ENCODE results near the gene EFHD2.

The EFHD2 gene

DNA sequence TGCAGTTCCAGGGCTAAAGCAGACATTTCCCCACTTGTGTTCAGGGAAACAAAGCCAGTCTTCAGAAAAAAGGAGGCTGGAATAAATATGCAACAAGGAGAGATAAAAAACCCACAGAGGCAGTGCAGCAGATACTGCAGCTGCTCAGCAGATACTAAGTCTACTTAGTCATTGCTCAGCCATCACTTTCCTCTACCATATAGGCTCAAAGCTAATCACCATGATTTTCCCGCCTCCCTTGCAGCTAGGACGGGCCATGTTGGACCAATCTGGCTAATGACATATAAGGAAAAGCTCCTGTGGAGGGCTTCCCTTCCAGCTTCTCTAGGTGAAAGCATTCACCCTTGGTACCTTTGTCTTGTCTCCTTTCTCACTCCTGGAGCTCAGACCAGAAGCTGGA, 10.0 kb upstream of the EFHD2 start:
- in situ Hi-C loops (cut with MboI; ENCODE audit: low sequenced_read_pairs, unreplicated experiment), result no loop called here
- TF ChIP-seq, protein P1, sequence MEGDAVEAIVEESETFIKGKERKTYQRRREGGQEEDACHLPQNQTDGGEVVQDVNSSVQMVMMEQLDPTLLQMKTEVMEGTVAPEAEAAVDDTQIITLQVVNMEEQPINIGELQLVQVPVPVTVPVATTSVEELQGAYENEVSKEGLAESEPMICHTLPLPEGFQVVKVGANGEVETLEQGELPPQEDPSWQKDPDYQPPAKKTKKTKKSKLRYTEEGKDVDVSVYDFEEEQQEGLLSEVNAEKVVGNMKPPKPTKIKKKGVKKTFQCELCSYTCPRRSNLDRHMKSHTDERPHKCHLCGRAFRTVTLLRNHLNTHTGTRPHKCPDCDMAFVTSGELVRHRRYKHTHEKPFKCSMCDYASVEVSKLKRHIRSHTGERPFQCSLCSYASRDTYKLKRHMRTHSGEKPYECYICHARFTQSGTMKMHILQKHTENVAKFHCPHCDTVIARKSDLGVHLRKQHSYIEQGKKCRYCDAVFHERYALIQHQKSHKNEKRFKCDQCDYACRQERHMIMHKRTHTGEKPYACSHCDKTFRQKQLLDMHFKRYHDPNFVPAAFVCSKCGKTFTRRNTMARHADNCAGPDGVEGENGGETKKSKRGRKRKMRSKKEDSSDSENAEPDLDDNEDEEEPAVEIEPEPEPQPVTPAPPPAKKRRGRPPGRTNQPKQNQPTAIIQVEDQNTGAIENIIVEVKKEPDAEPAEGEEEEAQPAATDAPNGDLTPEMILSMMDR (IDR thresholded peaks at IDR 0.05; ENCODE audit: borderline replicate concordance, control extremely low read depth, extremely low read depth, insufficient read depth, missing control alignments), result no peak
- no peak for DNase-seq (ENCODE audit: low spot score)

DNA sequence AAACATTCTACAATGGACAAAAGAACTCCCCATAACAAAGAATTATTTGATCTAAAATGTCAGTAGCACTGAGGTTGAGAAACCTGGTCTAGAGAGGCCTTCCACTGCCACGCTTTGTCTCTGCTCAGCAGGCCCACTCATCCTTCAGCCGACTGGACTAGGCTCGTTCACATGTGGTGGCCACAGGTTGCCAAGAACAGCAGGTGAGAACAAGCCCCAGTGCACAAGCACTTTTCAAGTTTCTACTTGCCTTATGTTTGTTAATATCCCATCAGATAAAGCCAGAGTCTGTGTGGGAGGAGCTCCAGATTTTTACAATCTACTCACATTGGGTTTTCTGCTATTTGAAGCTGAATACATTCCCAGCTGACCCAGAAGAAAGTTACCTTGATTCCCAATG, 9.1 kb upstream of the EFHD2 start:
- in situ Hi-C loops (cut with MboI; ENCODE audit: low sequenced_read_pairs, unreplicated experiment), result no loop called here
- TF ChIP-seq, protein P1 (IDR thresholded peaks at IDR 0.05; ENCODE audit: borderline replicate concordance, control extremely low read depth, extremely low read depth, insufficient read depth, missing control alignments), result no peak
- no peak for DNase-seq (ENCODE audit: low spot score)

DNA sequence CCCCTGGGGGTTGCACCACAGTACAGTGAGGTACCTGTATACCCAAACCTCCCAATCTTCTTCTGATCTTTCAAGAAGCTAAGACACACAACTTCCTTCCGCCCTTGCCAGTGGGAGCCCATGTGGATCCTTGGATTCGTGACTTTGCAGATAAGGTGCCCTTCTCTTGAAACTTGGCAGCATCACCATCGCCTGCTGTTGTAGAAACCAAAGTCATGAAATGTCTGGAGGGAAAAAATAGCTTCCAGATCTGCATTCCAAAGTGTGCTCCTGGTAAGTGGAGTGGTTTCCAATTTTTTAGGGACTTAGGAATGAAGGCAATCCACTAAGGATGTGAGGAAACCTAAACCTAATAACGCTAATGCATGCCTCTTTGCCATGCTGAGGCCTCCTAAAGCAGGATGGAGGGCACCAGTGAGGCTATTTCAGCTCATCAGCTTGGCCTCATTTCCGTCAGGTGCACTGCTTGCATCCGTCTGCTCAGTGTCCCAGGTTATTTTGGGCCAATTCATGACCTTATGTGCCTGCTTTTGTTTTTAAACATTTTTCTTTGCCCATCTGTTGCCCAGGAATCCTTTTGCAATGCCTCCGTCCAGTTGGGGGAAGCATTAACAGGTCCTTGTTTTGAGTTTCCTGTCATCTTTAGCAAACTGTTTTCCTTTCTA, 8.2 kb upstream of the EFHD2 start:
- no peak for DNase-seq (ENCODE audit: low spot score)
- TF ChIP-seq, protein P1 (IDR thresholded peaks at IDR 0.05; ENCODE audit: borderline replicate concordance, control extremely low read depth, extremely low read depth, insufficient read depth, missing control alignments), result no peak
- in situ Hi-C loops (cut with MboI; ENCODE audit: low sequenced_read_pairs, unreplicated experiment), result no loop called here

DNA sequence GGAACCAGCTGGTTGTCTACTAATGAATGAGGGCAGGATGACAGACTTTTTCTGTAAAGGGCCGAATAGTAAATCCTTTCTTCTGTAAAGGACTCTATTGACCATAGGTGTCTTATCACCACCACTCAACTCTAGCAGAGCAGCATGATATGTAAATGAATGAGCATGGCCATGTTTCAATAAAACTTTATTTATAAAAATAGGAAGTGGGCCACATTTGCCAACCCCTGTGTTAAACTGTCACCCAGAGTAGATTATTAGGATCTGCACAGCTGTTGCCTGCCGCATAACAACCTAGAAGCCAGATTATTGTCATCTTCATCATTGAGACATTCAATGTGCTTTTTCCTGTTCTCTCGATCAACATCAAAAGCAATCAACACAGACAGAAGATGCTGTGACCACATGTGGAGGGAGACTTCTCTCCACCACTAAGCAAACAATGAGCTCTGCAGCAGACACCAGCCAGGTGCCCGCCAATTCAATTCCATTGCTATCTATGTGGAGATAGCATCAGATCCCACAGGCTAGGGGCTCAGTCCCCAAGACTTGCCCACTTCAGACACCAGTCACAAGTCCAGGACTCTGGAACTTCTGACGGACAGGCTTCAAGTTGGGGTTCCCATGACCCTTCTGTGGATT, 6.8 kb upstream of the EFHD2 start:
- DNase-seq (ENCODE audit: low spot score), result no peak
- in situ Hi-C loops (cut with MboI; ENCODE audit: low sequenced_read_pairs, unreplicated experiment), result no loop called here
- TF ChIP-seq, protein P1 (IDR thresholded peaks at IDR 0.05; ENCODE audit: borderline replicate concordance, control extremely low read depth, extremely low read depth, insufficient read depth, missing control alignments), result no peak

DNA sequence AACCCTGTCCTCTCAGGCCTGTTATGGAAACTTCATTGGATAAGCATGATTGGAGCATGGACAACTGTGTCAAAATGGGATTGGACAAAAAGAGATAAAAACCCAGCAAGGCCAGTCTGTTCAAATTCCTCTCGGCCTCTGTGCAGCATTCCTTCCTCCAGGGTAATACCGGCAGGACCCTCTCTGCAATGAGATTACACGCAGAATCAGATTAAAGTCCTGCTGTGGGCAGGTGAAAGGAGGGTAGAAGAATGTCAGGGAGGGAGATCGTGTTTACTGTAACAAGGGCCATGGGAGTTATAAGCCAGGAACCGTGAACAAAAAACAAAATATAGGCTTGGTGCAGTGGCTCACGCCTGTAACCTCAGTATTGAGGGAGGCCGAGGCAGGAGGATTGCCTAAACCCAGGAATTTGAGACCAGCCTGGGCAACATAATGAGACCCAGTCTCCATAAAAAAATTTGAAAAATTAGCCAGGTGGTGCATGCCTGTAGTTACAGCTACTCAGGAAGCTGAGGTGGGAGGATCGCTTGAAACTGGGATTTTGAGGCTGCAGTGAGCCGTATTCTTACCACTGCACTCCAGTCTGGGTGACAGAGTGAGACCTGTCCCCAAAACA, 5.6 kb upstream of the EFHD2 start:
- no peak for DNase-seq (ENCODE audit: low spot score)
- in situ Hi-C loops (cut with MboI; ENCODE audit: low sequenced_read_pairs, unreplicated experiment), result no loop called here
- TF ChIP-seq, protein P1 (IDR thresholded peaks at IDR 0.05; ENCODE audit: borderline replicate concordance, control extremely low read depth, extremely low read depth, insufficient read depth, missing control alignments), result no peak

DNA sequence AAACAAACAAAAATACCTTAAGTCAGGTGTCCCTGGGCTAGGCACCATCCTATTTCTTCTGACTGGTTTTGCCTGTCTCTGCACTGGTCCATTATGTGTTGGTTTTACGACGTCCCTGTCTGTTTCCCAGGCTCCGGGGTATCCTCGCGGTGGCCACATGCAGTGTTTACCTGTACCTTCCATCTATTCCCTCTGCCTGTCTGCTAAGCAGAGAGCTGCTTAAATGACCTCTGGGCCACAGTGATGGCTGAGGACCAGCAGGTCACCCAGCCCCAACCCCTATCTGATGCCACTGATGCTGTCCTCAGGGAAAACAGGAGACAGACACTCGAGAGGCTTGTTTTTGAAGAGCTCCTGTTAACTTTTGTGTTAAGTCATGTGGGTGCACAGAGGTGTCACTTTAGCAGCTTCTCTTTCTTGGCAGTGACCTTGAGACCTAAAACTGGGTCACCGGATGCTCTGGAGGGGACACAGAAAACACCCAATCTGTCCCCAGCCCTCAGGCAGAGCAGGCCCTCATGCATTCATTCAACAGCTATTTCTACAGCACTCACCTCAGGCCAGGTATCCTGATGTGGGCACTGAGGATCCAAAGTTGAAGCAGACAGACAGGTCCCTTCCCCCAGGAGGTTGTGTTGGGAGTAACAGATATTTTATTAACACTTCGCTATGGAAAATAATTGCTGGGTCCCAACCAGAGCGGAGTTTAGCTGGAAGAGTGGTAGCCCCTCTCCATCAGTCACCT, 4.4 kb upstream of the EFHD2 start:
- TF ChIP-seq, protein P1 (IDR thresholded peaks at IDR 0.05; ENCODE audit: borderline replicate concordance, control extremely low read depth, extremely low read depth, insufficient read depth, missing control alignments), result no peak
- in situ Hi-C loops (cut with MboI; ENCODE audit: low sequenced_read_pairs, unreplicated experiment), result no loop called here
- no peak for DNase-seq (ENCODE audit: low spot score)
